ENCODE data around the gene IFNA10. TPM values are rescaled to one million over a fixed set of nuclear protein-coding genes. Genes with fewer than 3 reads are reported as not detected.
"Not testable (repeated sequence)": the region's sequence is repeated elsewhere in the genome, so short reads cannot be mapped to it uniquely, and the experiment has no call there.

IFNA10 gene
- total and polyA plus RNA-seq, 5 donors from 2014 or later = not detected

DNA sequence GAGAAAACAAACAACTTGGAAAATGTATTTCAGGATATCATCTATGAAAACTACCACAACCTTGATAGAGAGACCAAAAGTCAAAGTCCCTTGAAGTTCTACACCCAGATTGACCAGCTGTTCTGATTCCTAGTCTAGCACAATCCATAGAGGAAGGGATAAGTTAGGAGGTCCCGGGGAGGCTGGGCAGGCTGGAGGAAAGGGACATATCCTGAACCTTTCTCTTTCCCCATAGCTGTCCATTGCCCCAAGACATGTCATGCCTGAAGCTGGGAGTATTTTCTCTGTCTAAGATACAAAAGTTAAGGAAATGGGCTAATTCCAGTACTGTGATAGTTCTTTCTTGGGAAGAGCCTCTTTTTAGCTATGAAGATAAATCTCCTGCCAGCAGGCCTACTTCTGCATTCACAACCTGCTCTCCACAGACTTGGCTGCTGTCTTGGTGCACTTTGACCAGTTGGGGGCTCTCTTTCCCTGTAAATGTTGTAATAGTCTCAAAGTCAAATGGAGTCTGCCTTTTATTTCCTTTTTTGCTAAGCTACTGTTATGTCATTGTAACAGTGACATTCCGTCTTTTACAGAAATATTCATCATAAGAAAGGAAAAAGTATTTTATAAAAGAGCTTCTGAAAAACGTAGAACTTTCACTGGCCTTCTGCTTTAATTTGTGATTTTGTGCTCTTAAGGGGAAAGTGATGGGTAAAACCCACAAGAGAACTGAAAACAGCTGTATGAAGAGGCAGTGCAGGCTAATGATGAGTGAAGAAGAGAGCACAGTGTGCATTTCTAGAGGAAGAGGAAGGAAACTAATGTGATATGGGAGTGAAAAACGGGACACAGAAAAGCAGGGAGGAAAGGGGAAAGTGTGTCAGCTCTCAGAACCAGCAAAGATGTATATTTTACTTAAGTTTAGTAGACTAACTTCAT, 23.9 kb downstream of the IFNA10 start:
- not testable (repeated sequence) for H3K36me3 Mint-ChIP-seq; H3K36me3 ChIP-seq (ENCODE audit: control insufficient read depth, insufficient read depth, low read length); H3K4me1 Mint-ChIP-seq; H3K4me3 ChIP-seq (ENCODE audit: low read depth, low read length); H3K27ac ChIP-seq (ENCODE audit: insufficient read depth, low read length, poor library complexity, severe bottlenecking); H3K9me3 ChIP-seq (ENCODE audit: control insufficient read depth in 2 of 2, low read length in 2 of 2); H3K27me3 ChIP-seq (ENCODE audit: control insufficient read depth, insufficient read depth, low read length); H3K4me1 ChIP-seq (ENCODE audit: control insufficient read depth, insufficient read depth, low read length, poor library complexity, severe bottlenecking); H3K27me3 Mint-ChIP-seq; H3K9me3 Mint-ChIP-seq; H3K4me3 Mint-ChIP-seq; H3K27ac Mint-ChIP-seq
- DNase-seq (peak in 2 of 3 donors; percentile 5 to 41), ATAC-seq (ENCODE audit: low read depth in 2 of 2) (peak; percentile 59 to 73)

DNA sequence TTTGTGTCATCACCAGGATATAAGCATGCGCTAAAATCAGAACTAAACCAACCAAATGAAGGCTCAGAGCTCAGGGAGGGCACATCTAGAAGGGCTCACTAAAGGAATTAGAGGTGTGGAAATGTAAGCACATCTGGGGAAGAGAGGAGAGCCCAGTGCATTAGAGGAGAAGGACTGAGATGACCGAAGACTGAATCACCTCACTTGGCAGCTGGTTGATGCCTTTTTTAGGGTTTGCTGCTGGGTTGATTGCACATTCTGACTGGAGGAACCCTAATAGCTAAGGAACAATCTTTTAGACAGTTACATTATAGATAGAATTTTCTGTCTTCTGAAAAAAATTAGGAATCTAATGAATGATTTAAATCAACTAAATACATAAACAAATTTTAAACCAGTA, 32.3 kb downstream of the IFNA10 start:
- peaks cover 6% of the 10 kb centered on the region for H3K27me3 Mint-ChIP-seq

DNA sequence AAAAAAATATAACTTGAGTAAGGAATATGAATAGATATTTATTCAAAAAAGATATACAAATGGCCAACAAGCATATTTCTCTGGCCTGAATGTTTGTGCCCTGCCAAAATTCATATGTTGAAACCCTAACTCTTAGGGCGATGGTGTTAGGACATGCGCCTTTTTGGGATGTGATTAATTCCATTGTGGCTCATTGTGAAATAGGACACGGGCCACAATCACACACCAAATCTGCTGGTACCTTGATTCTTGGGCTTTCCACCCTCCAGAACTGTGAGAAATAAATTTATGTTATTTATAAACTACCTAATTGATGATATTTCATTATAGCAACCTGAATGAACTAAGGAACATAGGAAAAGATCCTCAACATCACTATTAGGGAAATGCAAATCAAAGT, 34.8 kb downstream of the IFNA10 start:
- Mint-ChIP-seq H3K4me1 (no peaks in the 10 kb centered on the region), H3K4me3 (no peak overlapping the region), H3K27me3 (peaks cover 6% of the 10 kb centered on the region), H3K27ac (no peak overlapping the region), H3K36me3 (no peaks in the 10 kb centered on the region), H3K9me3 (no peaks in the 10 kb centered on the region)
- Histone ChIP-seq H3K4me3 (ENCODE audit: low read depth, low read length) (no peak overlapping the region), H3K27ac (ENCODE audit: insufficient read depth, low read length, poor library complexity, severe bottlenecking) (no peak overlapping the region), H3K27me3 (ENCODE audit: control insufficient read depth, insufficient read depth, low read length) (peaks cover 3% of the 10 kb centered on the region), H3K4me1 (ENCODE audit: control insufficient read depth, insufficient read depth, low read length, poor library complexity, severe bottlenecking) (no peaks in the 10 kb centered on the region), H3K9me3 (ENCODE audit: control insufficient read depth in 2 of 2, low read length in 2 of 2) (no peaks in the 10 kb centered on the region), H3K36me3 (ENCODE audit: control insufficient read depth, insufficient read depth, low read length) (no peaks in the 10 kb centered on the region)
- DNase-seq = no peak
- no peak for ATAC-seq (ENCODE audit: low read depth in 2 of 2)

More for the DNA sequence above, 32.3 kb downstream of the IFNA10 start:
- Mint-ChIP-seq H3K36me3 (no peaks in the 10 kb centered on the region), H3K9me3 (peaks cover 0 to 1% (median 0%) of the 10 kb centered on the region in 7 donors), H3K27ac (no peak overlapping the region), H3K4me3 (no peak overlapping the region), H3K4me1 (no peaks in the 10 kb centered on the region)
- Histone ChIP-seq H3K36me3 (ENCODE audit: control insufficient read depth, insufficient read depth, low read length) (no peaks in the 10 kb centered on the region), H3K27ac (ENCODE audit: insufficient read depth, low read length, poor library complexity, severe bottlenecking) (no peak overlapping the region), H3K4me1 (ENCODE audit: control insufficient read depth, insufficient read depth, low read length, poor library complexity, severe bottlenecking) (no peaks in the 10 kb centered on the region), H3K27me3 (ENCODE audit: control insufficient read depth, insufficient read depth, low read length) (peaks cover 3% of the 10 kb centered on the region), H3K9me3 (ENCODE audit: control insufficient read depth in 2 of 2, low read length in 2 of 2) (no peaks in the 10 kb centered on the region), H3K4me3 (ENCODE audit: low read depth, low read length) (no peak overlapping the region)
- DNase-seq (no peak), ATAC-seq (ENCODE audit: low read depth in 2 of 2) (no peak)

GRCh38 chr9:21171351-21171750, 35.6 kb downstream of the IFNA10 start:
- H3K4me1 ChIP-seq (ENCODE audit: control insufficient read depth, insufficient read depth, low read length, poor library complexity, severe bottlenecking) = no peaks in the 10 kb centered on the region
- Mint-ChIP-seq H3K36me3 (no peaks in the 10 kb centered on the region), H3K4me3 (no peak overlapping the region), H3K4me1 (no peaks in the 10 kb centered on the region), H3K27ac (no peak overlapping the region), H3K27me3 (peaks cover 7% of the 10 kb centered on the region), H3K9me3 (no peaks in the 10 kb centered on the region)
- H3K4me3 ChIP-seq (ENCODE audit: low read depth, low read length) = no peak overlapping the region
- H3K27me3 ChIP-seq (ENCODE audit: control insufficient read depth, insufficient read depth, low read length) = peaks cover 3% of the 10 kb centered on the region
- H3K36me3 ChIP-seq (ENCODE audit: control insufficient read depth, insufficient read depth, low read length) = no peaks in the 10 kb centered on the region
- no peak overlapping the region for H3K27ac ChIP-seq (ENCODE audit: insufficient read depth, low read length, poor library complexity, severe bottlenecking)
- no peaks in the 10 kb centered on the region for H3K9me3 ChIP-seq (ENCODE audit: control insufficient read depth in 2 of 2, low read length in 2 of 2)
- ATAC-seq (ENCODE audit: low read depth in 2 of 2) (no peak), DNase-seq (no peak)

- H3K4me1 Mint-ChIP-seq; ATAC-seq (ENCODE audit: low read depth in 2 of 2); H3K27me3 ChIP-seq (ENCODE audit: control insufficient read depth, insufficient read depth, low read length); H3K36me3 ChIP-seq (ENCODE audit: control insufficient read depth, insufficient read depth, low read length); H3K27ac Mint-ChIP-seq; H3K4me3 ChIP-seq (ENCODE audit: low read depth, low read length); H3K4me3 Mint-ChIP-seq; DNase-seq; H3K27ac ChIP-seq (ENCODE audit: insufficient read depth, low read length, poor library complexity, severe bottlenecking); H3K9me3 ChIP-seq (ENCODE audit: control insufficient read depth in 2 of 2, low read length in 2 of 2); H3K4me1 ChIP-seq (ENCODE audit: control insufficient read depth, insufficient read depth, low read length, poor library complexity, severe bottlenecking); H3K36me3 Mint-ChIP-seq; H3K9me3 Mint-ChIP-seq: not testable (repeated sequence)
- peaks cover 11% of the 10 kb centered on the region for H3K27me3 Mint-ChIP-seq
Measured at GRCh38 chr9:21166560-21166959, 40.4 kb downstream of the IFNA10 start, which contains the start of gene IFNA21. Gene IFNA21, minus strand, starts transcription at chr9:21166660. Its CDS starts 48 bp downstream, at chr9:21166612.

DNA sequence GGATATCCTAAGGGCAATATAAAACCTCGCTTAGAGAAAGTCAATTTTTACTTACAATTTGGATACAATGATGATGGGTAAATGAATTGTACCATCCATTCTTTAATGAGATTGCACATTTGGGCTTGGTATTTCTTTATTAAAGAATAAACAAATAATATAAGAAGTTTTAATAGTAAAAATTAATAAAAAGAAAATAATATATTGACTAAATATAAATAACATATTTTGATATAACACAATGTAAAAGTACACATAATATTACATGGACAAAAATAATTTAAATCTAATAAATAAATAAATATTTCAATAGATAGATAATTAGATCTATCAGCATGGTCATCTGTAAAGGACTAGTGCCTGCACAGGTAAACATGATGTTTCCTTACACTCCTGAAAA, 41.4 kb downstream of the IFNA10 start:
- H3K9me3 ChIP-seq (ENCODE audit: control insufficient read depth in 2 of 2, low read length in 2 of 2) = no peaks in the 10 kb centered on the region
- H3K9me3 Mint-ChIP-seq = peaks cover 0 to 2% (median 0%) of the 10 kb centered on the region in 7 donors

GRCh38 chr9:21160178-21160577, 46.8 kb downstream of the IFNA10 start:
- H3K36me3 Mint-ChIP-seq = peaks cover 3% of the 10 kb centered on the region
- peak overlapping the region; percentile 64 for H3K4me3 ChIP-seq (ENCODE audit: low read depth, low read length)
- peak in 1 of 2 donors; percentile 65 for ATAC-seq (ENCODE audit: low read depth in 2 of 2)

More for the DNA sequence above, 41.4 kb downstream of the IFNA10 start:
- peaks cover 4 to 14% (median 10%) of the 10 kb centered on the region in 4 donors for H3K4me1 Mint-ChIP-seq
- no peak overlapping the region for H3K4me3 ChIP-seq (ENCODE audit: low read depth, low read length)
- DNase-seq = no peak
- no peak overlapping the region for H3K4me3 Mint-ChIP-seq
- no peaks in the 10 kb centered on the region for H3K27me3 ChIP-seq (ENCODE audit: control insufficient read depth, insufficient read depth, low read length)
- no peaks in the 10 kb centered on the region for H3K36me3 Mint-ChIP-seq
- no peaks in the 10 kb centered on the region for H3K36me3 ChIP-seq (ENCODE audit: control insufficient read depth, insufficient read depth, low read length)
- H3K4me1 ChIP-seq (ENCODE audit: control insufficient read depth, insufficient read depth, low read length, poor library complexity, severe bottlenecking) = no peaks in the 10 kb centered on the region
- no peak for ATAC-seq (ENCODE audit: low read depth in 2 of 2)
- H3K27ac Mint-ChIP-seq = no peak overlapping the region
- no peak overlapping the region for H3K27ac ChIP-seq (ENCODE audit: insufficient read depth, low read length, poor library complexity, severe bottlenecking)
- peaks cover 11% of the 10 kb centered on the region for H3K27me3 Mint-ChIP-seq

More at GRCh38 chr9:21160178-21160577, 46.8 kb downstream of the IFNA10 start:
- peaks cover 6% of the 10 kb centered on the region for H3K27me3 Mint-ChIP-seq
- peak overlapping the region in 3 of 4 donors; percentile 1 to 56 (median 52) for H3K4me3 Mint-ChIP-seq
- peak in 2 of 3 donors; percentile 6 to 75 for DNase-seq
- H3K27ac ChIP-seq (ENCODE audit: insufficient read depth, low read length, poor library complexity, severe bottlenecking) = no peak overlapping the region
- peaks cover 5% of the 10 kb centered on the region for H3K4me1 ChIP-seq (ENCODE audit: control insufficient read depth, insufficient read depth, low read length, poor library complexity, severe bottlenecking)
- no peaks in the 10 kb centered on the region for H3K27me3 ChIP-seq (ENCODE audit: control insufficient read depth, insufficient read depth, low read length)
- no peaks in the 10 kb centered on the region for H3K36me3 ChIP-seq (ENCODE audit: control insufficient read depth, insufficient read depth, low read length)
- peaks cover 0 to 2% of the 10 kb centered on the region in 2 experiments for H3K9me3 ChIP-seq (ENCODE audit: control insufficient read depth in 2 of 2, low read length in 2 of 2)
- peaks cover 9 to 29% (median 23%) of the 10 kb centered on the region in 4 donors for H3K4me1 Mint-ChIP-seq
- peaks cover 0 to 5% (median 2%) of the 10 kb centered on the region in 7 donors for H3K9me3 Mint-ChIP-seq
- H3K27ac Mint-ChIP-seq = no peak overlapping the region
